Measurements from ENCODE around the gene KTN1.

KTN1 gene

DNA sequence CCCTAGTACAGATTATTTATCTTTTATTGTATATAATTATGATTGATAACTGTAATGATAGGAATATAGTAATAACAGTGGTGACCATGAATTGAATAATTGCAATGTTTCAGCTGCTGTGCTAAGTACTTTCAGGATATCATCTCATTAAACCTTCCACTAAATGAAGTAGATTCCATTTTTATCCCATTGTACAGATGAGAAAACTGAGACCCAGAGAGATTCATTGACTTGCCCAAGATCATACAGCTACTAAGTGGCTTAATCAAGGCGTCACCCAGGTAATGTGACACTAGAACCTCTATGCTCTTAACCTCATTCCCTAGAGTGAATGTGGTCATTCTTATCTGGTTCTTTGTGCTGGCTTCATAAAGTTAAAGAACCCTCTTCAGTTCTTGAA, 124.6 kb downstream of the KTN1 start:
- Histone ChIP-seq H3K9me3 (ENCODE audit: insufficient read depth, low read depth, low read length) (no peaks in the 10 kb centered on the region), H3K9ac (ENCODE audit: low read depth, low read length, poor library complexity, severe bottlenecking) (no peak overlapping the region), H3K27me3 (ENCODE audit: insufficient read depth, low read length, poor library complexity, severe bottlenecking) (no peaks in the 10 kb centered on the region), H2AFZ (ENCODE audit: low read length) (no peak overlapping the region), H3F3A (ENCODE audit: low read depth) (no peaks in the 10 kb centered on the region), H3K4me3 (ENCODE audit: low read length, poor library complexity, severe bottlenecking) (no peak overlapping the region), H3K79me2 (ENCODE audit: insufficient read depth, low read length) (no peaks in the 10 kb centered on the region), H3K4me2 (ENCODE audit: low read depth, low read length, poor library complexity, severe bottlenecking) (no peak overlapping the region), H3K4me1 (ENCODE audit: insufficient read depth, low read length, poor library complexity, severe bottlenecking) (no peaks in the 10 kb centered on the region), H3K36me3 (ENCODE audit: insufficient read depth, low read length) (no peaks in the 10 kb centered on the region), H3K9me2 (replicated peaks; ENCODE audit: low read depth, low read length) (no peaks in the 10 kb centered on the region), H4K20me1 (ENCODE audit: insufficient read depth, low read length, poor library complexity, severe bottlenecking) (no peaks in the 10 kb centered on the region)
- TF ChIP-seq CTCF (conservative IDR thresholded peaks at IDR 0.05; ENCODE audit: low read length) = no peak
- no peak for TF ChIP-seq EZH2phosphoT487 (IDR thresholded peaks at IDR 0.05; ENCODE audit: borderline replicate concordance)

DNA sequence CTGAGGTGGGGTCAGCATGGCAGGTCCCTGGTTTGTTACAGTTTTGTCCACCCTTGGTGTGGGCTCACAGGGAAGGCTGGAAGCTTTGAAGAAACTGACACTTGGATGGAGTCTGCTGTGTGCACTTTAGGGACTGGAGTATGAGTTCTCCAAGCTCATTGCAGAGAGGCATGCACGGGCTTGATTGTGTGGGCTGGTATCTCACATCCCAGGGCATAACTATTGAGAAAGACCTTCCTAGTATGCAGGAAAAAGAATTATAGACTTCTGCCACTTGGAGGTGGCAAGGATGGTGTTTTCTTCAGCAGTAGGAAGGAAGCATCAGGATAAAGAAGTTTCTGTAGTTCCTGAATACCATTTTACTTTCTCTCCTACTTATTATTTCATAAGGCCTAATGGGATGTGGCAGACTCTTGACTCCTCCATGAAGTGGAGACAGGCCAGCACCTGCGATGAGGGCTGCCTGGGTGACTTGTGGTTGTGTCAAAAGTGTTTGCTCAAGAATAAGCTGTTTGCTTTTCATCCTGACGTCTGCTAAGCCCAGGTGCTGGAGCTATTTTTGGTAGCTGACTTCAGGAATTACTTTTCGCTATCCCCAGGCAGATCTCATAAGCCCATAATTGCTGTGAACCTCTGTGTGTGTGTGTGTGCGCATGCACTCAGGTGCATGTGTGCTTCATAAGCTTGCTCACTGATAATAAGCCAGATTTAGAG, 125.8 kb downstream of the KTN1 start:
- Histone ChIP-seq H2AFZ (ENCODE audit: low read length) (no peak overlapping the region), H3K4me3 (ENCODE audit: low read length, poor library complexity, severe bottlenecking) (no peak overlapping the region), H3K4me1 (ENCODE audit: insufficient read depth, low read length, poor library complexity, severe bottlenecking) (no peaks in the 10 kb centered on the region), H3K4me2 (ENCODE audit: low read depth, low read length, poor library complexity, severe bottlenecking) (no peak overlapping the region), H3K9me2 (replicated peaks; ENCODE audit: low read depth, low read length) (no peaks in the 10 kb centered on the region), H3K27me3 (ENCODE audit: insufficient read depth, low read length, poor library complexity, severe bottlenecking) (no peaks in the 10 kb centered on the region), H3K9me3 (ENCODE audit: insufficient read depth, low read depth, low read length) (no peaks in the 10 kb centered on the region), H4K20me1 (ENCODE audit: insufficient read depth, low read length, poor library complexity, severe bottlenecking) (no peaks in the 10 kb centered on the region), H3K9ac (ENCODE audit: low read depth, low read length, poor library complexity, severe bottlenecking) (no peak overlapping the region), H3K79me2 (ENCODE audit: insufficient read depth, low read length) (no peaks in the 10 kb centered on the region), H3F3A (ENCODE audit: low read depth) (no peaks in the 10 kb centered on the region), H3K36me3 (ENCODE audit: insufficient read depth, low read length) (no peaks in the 10 kb centered on the region)
- TF ChIP-seq CTCF (conservative IDR thresholded peaks at IDR 0.05; ENCODE audit: low read length) (no peak), EZH2phosphoT487 (IDR thresholded peaks at IDR 0.05; ENCODE audit: borderline replicate concordance) (no peak)

- H4K20me1 ChIP-seq (ENCODE audit: insufficient read depth, low read length, poor library complexity, severe bottlenecking) = no peaks in the 10 kb centered on the region
- no peak overlapping the region for H3K4me3 ChIP-seq (ENCODE audit: low read length, poor library complexity, severe bottlenecking)
- no peaks in the 10 kb centered on the region for H3F3A ChIP-seq (ENCODE audit: low read depth)
- no peaks in the 10 kb centered on the region for H3K27me3 ChIP-seq (ENCODE audit: insufficient read depth, low read length, poor library complexity, severe bottlenecking)
- no peaks in the 10 kb centered on the region for H3K9me3 ChIP-seq (ENCODE audit: insufficient read depth, low read depth, low read length)
- TF ChIP-seq CTCF (conservative IDR thresholded peaks at IDR 0.05; ENCODE audit: low read length) (no peak), EZH2phosphoT487 (IDR thresholded peaks at IDR 0.05; ENCODE audit: borderline replicate concordance) (no peak)
- H3K36me3 ChIP-seq (ENCODE audit: insufficient read depth, low read length) = no peaks in the 10 kb centered on the region
- H3K4me2 ChIP-seq (ENCODE audit: low read depth, low read length, poor library complexity, severe bottlenecking) = no peak overlapping the region
- no peaks in the 10 kb centered on the region for H3K4me1 ChIP-seq (ENCODE audit: insufficient read depth, low read length, poor library complexity, severe bottlenecking)
- no peaks in the 10 kb centered on the region for H3K79me2 ChIP-seq (ENCODE audit: insufficient read depth, low read length)
- H2AFZ ChIP-seq (ENCODE audit: low read length) = no peak overlapping the region
- H3K9me2 ChIP-seq (replicated peaks; ENCODE audit: low read depth, low read length) = no peaks in the 10 kb centered on the region
- no peak overlapping the region for H3K9ac ChIP-seq (ENCODE audit: low read depth, low read length, poor library complexity, severe bottlenecking)
Measured at GRCh38 chr14:55706365-55706684, 126.3 kb downstream of the KTN1 start.

Measured in Loucy (cell line).